Colon (tissue), 2 donors: ENCODE measurements around the gene SMARCAL1.

ENCODE experiments used
- FAIRE-seq: peaks from 2 replicates; lab custom pipeline; 2012; peaks lifted over from hg19 to GRCh38; lab: Jason Lieb, UNC
- donor health status: control.
- donor health status: control.

Gene SMARCAL1

DNA sequence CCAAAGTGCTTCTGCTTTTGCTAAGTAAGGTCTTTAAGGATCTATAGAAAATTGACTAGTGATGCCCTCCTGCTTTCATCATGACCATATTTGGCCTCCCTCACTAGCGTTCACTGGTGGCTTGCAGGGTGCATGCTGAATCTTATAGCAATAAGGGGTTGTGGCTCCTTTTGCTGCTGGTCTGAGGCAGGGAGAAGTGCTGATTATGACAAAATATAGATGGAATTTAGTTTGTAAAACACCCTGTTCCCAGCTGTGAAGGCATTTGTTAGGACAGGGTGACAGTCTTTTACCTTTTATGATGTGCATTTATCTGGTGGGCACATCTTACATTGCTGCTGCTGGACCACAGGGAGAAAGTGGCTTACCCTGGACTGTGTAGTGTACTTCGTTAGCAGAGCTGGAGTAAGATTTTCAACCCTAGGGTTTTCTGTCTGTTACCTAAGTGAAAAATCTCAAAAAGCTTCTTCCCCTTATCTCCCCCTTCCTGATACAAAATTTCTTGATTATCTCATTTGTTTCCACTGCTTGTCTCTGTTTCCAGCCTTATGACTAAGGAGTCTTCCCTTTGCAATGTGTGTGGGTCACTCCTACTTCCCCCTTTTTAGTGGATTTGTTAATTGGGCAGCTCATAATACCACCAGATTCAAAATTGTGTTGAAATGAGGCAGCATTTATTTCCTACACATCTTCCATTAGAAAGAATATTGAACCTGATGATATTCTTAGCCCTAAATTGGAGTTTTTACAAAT, 65.2 kb downstream of the SMARCAL1 start:
- FAIRE-seq: no peak

GRCh38 chr2:216478151-216478550, 65.9 kb downstream of the SMARCAL1 start:
- no peak for FAIRE-seq

GRCh38 chr2:216478791-216479190, 66.5 kb downstream of the SMARCAL1 start:
- no peak for FAIRE-seq

DNA sequence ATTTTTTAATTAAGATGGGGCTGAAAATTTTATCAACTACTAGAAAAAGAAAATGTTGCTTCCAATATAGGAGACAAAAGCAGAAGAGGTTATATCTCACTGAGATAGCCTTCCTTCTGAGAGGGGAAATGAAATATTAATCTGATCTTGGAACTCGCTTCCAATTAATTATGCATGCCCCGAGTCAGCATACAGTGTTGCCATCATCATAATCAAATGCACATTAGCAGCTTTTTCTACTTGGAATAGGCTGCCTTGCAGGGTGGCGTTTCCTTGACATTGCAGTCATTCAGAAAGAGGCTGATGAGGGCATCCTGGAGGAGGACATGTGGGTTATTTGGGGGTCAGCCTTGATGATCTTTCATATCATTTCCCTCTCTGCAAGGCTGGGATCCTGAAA, 67.9 kb downstream of the SMARCAL1 start:
- FAIRE-seq: no peak

- no peak for FAIRE-seq
Measured at GRCh38 chr2:216482640-216483039, 70.4 kb downstream of the SMARCAL1 start.

- FAIRE-seq: no peak
Measured at GRCh38 chr2:216485237-216485636, 73.0 kb downstream of the SMARCAL1 start.

DNA sequence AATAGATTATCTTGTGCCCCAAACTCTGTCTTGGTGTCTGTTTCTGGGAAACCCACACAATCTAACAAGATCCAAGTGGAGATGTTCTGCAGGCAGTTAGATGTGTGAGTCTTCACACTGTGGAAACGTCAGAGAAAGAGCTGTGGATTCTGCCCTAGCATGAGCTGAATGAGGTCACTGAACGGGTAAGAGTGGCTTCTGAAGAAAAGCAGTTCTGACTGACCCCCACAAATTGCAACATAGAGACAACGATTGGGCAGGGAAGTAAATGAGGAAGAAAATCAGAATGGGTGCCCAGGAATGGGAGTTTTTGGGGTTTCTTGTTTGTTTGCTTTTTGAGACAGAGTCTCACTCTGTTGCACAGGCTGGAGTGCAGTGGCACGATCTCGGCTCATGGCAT, 73.5 kb downstream of the SMARCAL1 start:
- FAIRE-seq: no peak

- FAIRE-seq: no peak
Measured at GRCh38 chr2:216486271-216486670, 74.0 kb downstream of the SMARCAL1 start.

- no peak for FAIRE-seq
Measured at GRCh38 chr2:216486708-216487107, 74.4 kb downstream of the SMARCAL1 start.

- no peak for FAIRE-seq
Measured at GRCh38 chr2:216490061-216490460, 77.8 kb downstream of the SMARCAL1 start.

GRCh38 chr2:216491793-216492596, 79.7 kb downstream of the SMARCAL1 start:
- FAIRE-seq: no peak

DNA sequence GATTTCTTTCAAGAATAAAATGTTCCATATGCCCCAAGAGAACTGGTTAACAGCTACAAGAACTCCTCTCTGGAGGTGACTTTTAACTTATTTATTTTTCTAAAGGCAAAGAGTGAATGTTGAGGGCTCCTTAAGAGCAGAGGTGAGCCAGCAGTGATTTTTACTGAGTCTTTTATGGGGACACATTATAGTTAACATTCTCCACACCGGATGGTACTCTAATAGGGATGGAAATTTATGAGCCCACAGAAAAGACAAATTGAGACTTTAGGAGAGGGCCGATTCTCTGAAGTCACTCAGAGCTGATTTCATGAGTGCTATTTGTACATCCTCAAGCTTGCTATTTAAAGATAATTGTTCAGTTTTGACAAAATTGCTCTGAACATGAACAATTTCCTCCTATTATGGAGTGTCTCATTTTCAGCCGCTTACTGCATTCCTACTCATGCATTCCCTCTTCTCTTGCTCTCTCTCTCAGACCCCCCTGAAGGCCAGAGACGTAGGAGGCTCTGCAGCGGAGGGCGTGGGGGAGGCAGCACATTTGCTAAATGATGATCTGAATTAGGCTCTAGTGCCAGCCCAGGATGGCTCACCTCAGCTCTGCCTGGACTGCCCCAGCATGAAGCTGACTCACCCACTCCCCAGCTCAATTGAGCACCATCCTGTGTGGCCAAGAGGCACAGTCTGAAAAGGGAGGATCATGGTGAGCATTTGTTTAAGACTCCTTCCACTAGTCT, 80.5 kb downstream of the SMARCAL1 start:
- FAIRE-seq: no peak

GRCh38 chr2:216493334-216493685, 81.0 kb downstream of the SMARCAL1 start:
- no peak for FAIRE-seq

DNA sequence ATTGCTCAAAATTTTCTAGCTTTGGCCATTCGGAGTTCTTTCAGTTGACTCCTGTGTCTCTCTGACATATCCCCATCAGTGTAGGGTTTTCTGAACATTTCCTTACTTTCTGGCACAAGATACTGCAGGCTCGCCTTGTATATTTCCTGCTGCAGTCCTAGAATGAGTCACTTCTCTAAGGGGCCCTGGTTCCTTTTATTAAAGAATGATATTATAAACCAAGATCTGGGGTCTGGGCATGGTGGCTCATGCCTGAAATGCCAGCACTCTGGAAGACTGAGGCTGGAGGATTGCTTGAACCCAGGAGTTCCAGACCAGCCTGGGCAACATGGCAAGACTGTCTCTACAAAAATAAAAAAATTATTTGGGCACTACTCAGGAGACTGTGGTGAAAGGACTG, 83.4 kb downstream of the SMARCAL1 start:
- FAIRE-seq: no peak

DNA sequence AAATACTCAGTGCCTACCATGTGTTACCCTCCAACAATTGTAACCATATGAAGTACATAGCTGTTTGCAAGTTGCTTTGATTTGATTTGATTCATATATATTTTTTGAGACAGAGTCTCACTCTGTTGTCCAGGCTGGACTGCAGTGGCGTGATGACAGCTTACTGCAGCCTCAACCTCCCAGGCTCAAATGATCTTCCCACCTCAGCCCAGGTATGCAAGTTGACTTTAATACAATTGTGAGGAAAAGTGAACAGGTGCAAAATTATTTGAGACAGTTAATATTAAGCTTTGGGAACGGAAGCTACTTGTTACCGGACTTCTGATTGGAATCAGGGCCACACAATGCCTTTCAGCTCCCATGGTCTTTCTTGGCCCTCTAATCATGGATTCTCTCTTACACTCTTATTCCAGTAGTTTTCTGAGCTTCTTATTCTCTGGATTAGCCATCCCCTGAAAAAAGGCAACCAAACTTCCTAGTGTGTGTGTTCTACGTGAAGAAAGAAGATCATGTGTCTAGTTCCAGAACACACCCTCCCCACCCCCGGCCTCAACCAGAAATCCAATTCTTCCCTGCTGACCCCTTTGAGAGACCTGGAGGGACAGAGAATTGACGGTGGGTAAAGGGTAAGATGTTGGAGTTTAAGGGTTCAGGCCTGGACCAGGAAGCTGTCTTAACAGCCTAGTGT, 85.2 kb downstream of the SMARCAL1 start:
- no peak for FAIRE-seq

DNA sequence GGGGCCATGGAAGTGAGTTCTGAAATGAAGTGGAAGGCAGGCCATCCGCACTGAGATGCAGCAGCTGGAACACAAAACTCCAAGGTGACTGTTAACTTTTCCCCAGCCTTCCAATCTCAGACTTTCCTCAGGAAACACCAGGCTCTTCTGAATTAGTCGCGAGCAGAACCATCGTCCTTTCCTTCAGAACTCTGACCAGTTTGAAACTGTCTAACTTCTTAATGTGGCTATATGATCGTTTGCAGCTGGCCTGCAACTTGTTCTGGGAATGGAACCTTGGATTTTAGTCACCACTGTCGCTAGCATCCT, 85.7 kb downstream of the SMARCAL1 start:
- FAIRE-seq: no peak

DNA sequence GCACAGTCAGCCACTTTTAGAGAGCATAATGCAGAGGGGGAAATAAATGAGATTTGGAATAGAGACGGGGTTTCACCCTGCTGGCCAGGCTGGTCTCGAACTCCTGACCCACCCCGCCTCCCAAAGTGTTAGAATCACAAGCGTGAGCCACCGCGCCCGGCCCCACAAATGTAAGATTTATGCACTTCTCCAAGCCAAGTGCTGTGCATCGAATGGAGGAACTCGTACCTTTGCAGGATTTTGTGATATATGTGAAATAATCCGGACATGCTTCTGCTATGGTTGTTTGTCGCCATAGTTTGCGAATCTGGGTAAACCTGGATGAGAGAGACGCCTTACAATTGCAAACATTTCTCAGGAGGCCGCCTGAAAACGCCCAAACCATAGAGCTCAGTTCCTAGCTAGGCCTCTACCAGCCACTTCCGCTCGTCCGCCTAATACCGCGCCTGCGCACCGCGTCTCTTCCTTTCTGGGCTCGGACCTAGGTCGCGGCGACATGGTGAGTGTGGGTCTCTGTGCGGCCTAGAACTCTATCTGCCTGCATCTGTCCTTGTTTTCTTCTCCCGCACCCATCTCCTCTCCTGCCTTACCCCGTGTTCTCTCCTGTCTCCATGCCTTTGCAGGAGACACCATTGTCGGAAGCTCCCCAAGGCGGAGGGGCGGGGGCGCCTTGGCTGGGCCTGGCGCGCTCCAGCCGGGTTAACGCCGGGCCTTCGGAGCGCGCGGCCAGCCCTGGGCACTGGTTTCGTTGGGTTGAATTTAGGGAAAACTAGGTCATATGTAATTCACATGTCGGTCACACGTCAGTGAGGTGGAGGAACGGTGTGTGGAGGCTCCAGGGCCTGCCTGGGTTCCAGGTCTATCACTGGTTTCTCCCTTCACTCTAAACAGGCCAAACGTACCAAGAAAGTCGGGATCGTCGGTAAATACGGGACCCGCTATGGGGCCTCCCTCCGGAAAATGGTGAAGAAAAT, 86.4 kb downstream of the SMARCAL1 start, which contains the start of gene RPL37A:
RPL37A (plus strand) TSS at position 466 of the 974 bp plus-strand sequence; CDS start at position 497, 31 bp downstream.
- no peak for FAIRE-seq

GRCh38 chr2:216499641-216500218, 87.4 kb downstream of the SMARCAL1 start:
- FAIRE-seq: no peak

GRCh38 chr2:216500572-216500971, 88.3 kb downstream of the SMARCAL1 start:
- no peak for FAIRE-seq

- FAIRE-seq: no peak
Measured at GRCh38 chr2:216501854-216502253, 89.6 kb downstream of the SMARCAL1 start.
